GM19467 (cell line): Measurements from ENCODE around the gene REX1BD.

Source experiments
- ATAC-seq: cut with Tn5 transposase; IDR thresholded peaks from one replicate; pipeline ENCODE4 v1.9.1; 2021; ENCODE audit warnings: mild to moderate bottlenecking, moderate library complexity; ENCODE audit not compliant: unreplicated experiment

REX1BD gene

DNA sequence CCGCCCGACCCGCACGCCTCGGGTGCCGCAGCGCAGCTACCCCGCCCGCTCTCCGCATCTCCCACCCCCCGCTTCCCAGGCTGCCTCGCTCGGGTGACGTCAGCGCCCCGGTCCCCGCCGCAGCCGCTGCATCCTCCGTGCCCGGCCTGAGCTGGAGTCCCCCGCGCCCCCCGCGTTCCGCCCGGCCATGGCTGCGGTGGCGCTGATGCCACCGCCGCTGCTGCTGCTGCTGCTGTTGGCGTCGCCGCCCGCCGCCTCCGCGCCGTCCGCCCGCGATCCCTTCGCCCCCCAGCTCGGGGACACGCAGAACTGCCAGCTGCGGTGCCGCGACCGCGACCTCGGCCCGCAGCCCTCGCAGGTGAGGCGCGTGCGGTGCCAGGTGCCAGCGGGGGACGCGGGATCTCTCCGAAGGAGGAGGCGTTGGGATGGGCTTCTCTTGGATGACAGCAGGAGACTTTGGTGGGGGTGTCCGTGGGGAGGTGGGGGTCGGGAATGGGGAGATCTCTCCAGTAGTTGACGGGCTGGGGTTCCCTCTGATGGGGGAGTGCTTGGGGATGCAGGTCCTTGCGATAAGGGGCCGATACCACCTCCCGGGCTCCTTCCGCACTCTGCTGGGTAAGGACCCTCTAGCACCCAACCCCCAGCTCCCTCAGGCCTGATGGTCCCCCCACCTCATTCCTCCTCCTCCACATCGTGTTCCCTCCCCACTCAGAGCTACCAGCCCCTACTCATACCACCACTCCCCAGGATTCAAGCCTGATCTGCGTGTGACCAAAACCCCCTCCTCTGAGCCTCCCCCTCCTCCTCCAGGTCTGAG, 24.4 kb downstream of the REX1BD start, which contains the start of gene TMEM59L:
Gene TMEM59L, plus strand, starts transcription at position 99 of the 817 bp plus-strand sequence. Its CDS starts 89 bp downstream, at position 188.
- ATAC-seq = no peak

DNA sequence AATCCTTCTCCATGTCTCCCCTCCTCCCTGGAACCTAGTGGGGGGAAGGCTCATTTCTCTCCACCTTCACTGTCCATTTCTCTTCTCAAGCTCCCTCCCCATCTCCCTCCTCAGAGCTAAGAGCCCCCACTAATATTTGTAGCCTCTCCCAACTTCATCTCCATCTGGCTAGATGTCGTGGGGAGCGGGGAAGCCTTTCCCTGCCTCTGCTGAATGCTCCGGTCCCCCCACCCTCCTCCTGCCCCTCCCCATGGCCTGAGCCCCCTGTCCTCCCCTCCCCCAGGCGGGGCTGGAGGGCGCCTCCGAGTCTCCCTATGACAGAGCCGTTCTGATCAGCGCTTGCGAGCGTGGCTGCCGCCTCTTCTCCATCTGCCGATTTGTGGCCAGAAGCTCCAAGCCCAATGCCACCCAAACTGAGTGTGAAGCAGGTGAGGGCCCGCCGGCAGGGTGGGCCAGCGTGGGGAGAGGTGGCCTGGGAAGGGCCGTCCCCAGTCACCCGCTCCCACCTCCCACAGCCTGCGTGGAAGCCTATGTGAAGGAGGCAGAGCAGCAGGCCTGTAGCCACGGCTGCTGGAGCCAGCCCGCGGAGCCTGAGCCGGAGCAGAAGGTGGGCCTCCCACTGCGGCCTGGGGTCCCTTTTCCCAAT, 25.1 kb downstream of the REX1BD start:
- ATAC-seq = no peak

DNA sequence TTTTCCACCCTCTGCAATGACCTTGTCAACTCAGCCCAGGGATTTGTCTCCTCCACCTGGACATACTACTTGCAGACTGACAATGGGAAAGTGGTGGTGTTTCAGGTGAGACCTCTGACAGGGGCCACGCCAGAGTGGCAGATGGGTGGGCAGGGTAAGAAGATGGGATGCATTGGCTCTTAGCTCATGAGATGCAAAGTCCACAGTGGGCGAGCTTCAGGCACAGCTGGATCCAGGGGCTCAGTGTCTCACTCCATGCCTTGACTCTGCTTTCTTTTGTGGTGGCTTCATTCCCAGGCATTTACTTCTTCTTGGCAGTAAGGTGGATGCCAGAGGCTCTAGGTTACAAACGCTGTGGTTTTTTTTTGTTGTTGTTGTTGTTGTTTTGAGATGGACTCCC, 27.4 kb downstream of the REX1BD start:
- no peak for ATAC-seq

DNA sequence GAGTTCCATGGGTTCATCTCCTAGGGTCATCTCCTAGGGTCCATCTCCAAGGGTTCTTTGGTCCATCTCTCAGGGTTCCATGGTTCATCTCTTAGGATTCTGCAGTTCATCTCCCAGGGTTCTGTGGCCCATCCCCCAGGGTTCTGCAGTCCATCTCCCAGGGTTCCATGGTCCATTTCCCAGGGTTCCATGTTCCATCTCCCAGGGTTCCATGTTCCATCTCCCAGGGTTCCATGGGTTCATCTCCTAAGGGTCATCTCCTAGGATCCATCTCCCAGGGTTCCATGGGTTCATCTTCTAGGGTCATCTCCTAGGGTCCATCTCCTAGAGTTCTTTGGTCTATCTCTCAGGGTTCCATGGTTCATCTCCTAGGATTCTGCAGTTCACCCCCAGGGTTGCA, 29.0 kb downstream of the REX1BD start:
- ATAC-seq = no peak

DNA sequence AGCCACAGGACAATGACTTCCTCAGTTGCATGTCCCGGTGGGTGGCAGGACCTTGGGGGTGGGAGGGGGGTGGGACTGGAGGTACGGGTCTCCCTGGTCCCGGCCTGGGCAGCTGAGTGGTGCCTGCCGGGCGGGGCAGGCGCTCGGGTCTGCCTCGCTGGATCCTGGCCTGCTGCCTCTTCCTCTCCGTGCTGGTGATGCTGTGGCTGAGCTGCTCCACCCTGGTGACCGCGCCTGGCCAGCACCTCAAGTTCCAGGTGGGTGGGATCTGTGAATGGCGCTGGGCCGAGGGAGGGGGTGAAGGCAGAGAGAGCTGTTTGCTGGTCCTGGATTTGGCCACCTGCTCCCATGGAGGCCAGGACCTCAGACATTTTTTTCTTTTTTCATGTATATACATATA, 29.6 kb downstream of the REX1BD start:
- no peak for ATAC-seq

DNA sequence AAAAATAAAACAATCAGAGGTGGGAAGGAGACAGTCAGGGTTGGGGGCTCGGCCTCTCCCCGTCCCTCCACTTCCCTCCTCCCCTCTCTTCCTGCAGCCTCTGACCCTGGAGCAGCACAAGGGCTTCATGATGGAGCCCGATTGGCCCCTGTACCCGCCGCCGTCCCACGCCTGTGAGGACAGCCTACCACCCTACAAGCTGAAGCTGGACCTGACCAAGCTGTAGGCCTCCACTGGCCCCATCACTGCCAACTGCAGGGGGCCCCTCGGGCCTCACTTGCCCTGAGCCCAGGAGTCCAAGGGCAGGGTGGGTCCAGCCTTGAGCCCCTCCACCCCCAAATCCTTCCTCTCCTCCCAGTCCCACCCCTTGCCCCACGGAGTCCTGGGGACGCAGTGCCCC, 31.7 kb downstream of the REX1BD start:
- ATAC-seq = no peak

DNA sequence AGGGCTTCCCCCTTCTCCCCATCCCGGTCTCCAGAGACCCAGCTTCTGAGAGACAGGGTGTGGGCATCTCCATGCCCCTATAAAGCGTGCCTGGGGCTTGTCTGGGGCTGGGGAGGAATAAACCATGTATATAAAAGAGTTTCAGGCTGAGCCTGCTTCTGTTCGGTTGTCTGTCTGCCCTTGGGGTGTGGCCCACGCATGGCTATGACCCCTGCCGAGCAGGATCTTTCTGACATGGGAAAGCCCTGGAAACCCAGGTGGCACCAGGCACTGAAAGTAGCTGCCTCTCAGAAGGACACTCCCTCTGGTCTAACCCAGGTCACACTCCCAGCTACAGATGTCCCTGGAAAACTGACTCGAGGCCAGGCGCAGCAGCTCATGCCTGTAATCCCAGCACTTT, 32.3 kb downstream of the REX1BD start:
- ATAC-seq = no peak

DNA sequence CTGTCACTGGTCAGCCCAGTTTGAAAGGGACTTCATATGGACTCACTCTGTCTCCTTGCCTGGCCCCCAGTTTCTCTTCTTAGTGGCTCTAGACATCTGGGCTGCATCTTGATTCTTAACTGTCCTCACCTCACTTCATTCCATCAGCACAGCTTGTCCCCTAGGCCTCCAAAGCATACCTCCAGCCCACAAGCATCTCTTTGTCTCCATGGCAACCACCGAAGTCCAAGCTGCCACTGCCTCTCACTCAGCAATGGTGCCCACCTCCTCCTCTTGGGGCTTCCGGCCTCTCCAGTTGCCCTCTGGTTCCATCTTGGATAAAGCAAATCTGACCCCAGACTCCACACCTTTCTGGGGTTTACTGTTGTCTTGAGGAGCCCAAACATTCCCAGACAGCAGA, 38.3 kb downstream of the REX1BD start:
- no peak for ATAC-seq

DNA sequence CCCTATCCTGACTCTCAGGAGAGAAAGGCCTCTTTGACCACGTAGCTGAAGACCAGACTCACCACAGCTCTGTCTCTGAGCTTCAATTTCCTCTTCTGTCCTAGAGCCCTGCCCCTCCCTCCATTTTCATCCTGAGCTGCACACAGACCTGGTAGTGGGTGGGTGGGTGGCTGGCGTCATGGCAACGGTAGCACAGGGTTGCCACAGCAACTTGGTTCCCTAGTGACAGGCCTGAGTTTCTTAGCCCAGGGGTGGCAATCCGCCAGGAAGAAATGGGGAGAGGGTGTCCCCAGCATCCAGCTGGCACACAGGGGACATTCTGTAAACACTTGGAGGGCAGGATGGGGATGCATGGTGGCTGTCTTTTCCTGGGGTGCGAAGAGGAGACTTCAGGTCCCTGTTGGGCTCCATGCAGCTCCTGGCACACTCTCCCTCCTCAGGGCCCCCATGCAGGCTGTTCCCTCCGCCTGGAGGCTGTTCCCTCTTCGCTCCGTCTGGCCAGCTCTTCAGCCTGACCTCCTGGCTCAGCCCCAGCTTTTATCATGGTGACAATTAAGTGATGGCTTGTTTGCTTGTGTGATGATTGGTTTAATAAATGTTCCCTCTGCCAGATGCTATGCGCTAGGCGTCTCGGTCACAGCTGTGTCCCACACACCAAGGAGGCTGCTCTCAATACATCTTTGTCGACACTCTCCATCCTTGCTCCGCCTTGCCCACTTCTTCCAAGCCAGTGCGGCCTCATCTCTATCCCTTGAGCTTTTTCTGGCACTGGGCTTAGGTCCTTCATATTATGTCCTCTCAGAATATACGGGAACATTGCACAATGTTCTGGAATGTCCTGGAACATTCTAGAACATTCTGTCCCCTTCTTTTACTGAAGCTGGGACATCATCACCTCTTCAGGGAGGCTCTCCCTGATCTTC, 40.8 kb downstream of the REX1BD start:
- ATAC-seq = no peak

DNA sequence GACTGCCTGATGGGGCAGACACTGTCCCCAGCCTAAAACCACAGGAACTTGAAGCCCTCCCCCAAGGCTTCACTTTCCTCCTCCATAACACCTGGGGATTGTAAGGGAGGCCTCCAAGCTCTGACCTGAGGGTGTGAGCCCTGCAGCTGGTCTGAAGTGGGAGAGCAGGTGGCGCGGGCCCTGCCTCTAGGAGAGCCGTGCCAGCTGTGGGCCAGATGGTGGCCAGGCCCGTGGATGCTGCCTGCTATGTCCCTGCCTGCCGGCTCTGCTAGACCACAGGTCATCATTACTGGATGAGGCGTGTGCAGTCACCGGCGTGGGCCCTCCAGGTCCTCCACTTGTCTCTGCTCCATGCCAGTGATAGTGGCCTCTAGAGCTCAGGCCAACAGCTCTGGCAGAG, 44.7 kb downstream of the REX1BD start:
- ATAC-seq = no peak

DNA sequence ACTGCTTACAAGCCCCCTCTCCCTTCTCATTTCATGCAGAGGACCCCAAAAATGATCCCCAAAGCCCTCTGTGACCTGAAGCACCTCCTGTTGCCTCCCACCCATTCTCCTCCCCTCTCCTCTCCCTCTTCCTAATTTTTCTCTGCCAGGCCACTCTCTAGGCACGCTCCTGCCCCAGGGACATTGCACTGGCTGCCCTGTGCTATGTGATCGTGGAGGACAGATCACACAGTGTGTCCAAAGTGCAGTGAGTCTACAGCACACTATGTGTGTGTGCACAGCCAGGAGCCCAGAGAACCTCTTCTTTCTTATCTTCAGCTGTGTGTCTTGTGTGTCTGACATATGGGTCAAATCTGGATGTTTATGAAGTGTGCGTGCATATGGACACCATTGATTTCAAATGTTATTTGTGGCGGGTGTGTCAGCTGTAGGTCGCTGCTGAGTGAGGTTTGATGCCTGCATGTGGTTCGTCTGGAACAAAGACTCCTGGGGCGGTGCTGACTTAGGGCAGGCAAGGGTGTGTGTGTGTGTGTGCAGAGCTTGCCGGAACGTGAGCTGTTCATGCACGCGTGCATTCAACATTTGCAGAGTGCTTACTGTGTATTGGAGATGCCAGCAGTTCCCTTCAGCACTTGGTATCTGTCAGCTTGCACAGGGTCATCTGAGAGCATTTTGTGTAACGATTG, 46.2 kb downstream of the REX1BD start:
- ATAC-seq = no peak

DNA sequence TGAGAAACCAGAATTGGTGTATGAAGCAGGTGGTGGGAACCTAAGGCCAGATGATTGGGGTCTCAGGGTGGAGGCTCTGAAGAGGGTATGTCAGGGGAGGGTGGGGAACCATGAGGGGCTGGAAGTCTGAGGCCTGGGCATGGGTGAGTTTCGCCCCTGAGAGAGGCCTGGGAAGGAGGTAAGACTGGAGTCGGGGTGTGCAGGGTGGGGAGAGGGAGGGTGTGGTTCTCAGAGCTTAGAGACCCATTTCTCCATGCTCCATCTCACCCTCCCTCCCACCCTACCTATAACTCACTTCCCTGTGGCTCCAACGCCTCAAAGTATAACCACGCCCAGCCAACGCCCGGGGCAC, 47.2 kb downstream of the REX1BD start:
- ATAC-seq = no peak

DNA sequence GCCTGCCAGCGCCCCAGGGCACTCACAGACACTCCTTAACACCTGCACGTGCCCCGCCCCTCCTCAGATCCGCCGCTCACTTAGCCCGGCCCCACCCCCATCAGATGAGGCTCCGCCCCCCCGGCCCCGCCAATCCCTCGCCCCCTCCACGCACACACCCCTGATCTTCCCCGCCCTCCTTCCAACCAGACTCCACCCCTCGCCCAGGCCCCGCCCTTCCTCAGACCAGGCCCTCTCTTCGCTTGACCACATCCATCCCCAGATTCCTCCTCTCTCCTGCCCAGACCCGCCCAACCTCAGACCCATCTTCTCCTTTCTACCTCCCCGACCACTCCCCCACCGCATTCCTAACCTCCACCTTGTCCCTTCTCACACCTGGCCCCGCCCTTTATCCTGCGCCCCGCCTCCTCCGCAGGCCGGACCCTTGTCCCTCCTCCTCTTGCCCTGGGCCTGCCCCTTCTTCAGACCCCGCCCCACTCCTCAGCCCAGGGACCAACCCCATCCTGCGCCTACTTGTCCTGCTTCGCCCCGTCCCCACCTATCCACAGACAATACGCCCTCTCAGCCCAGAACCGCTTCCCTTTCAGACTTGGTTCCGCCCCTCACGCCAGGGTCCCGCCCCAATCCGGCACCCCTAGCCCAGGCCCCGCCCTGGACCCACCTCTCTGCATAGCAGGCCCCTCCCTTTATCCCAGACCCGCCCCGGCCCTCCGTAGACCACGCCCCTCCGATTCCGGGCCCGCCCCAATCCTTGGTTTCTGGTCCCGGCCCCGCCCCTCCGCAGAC, 47.8 kb downstream of the REX1BD start:
- ATAC-seq = peak; percentile 77

DNA sequence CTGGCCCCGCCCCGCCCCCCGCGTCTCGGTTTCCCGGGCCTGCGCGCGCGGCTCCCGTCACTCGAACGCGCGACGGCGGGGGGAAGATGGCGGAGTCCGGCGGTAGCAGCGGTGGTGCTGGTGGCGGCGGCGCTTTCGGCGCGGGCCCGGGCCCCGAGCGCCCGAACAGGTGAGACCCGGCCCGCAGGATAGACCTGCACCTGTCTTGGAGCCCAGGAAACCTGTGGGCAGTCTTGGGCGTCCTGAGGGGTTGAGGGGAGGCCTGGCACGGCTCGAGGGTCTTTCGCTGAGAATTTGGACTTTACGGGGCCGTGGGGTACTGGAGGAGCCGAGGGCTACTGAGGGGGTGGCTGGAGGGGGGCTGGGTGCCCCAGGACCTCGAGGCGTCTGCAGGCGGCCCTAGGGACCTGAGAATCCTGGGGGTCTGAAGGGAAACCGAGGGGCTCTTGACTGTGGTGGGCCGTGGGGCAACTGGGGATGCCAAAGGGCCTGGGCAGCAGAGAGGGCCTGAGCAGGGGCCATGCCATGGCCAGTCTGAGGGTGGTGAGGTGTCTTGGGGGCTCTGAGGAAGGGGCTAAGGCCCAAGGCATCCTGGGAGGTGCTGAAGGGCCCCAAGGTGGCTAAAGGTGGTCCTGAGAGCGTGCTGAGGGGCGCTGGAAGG, 48.5 kb downstream of the REX1BD start, which contains the start of gene KLHL26:
Gene KLHL26, plus strand, starts transcription at position 60 of the 661 bp plus-strand sequence. Its CDS starts 27 bp downstream, at position 87.
- ATAC-seq = no peak

DNA sequence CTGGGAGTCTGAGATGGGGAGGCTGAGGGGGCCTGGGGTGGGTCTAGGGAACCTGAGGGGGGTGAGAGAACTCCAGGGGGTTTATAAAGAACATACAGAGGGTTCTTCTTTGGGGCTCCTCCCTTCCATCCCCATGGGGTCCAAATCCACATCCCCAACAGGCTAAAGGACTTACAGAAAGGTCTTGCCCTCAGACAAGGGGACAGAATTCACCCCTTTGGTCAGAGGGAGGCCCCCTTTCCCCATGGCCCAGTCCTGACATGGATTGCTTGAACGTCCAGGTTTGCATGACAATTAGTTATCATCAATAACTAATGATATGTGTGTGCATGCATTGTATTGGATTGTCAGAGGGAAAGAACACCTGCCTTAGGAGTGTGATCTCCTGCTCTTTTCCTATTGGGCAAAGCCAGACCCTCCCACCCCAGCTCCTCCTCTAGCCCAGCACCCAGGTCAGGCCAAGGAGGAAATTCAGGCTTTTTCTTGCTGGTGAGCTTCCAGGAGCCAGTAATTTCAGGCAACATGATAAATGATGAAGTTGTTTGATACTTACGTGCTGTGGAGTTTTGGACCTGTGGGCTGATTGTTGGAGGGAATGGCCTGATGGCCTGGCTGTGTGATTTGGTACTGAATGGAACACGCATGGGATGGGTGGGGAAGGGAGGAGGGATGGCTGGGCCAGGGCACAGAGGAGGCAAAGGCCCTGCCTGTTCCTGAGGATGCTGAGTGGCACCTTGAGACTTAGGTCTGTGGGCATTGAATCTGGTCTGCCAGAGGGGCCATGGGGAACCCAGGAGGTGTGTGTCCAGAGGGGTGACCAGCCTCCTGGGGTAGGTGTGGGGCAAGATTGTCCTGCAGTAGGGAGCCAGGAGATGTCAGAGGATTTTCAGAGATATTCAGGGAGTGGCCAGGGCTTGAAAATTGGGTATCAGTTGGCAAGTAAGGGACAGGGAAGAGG, 49.4 kb downstream of the REX1BD start:
- ATAC-seq = no peak

DNA sequence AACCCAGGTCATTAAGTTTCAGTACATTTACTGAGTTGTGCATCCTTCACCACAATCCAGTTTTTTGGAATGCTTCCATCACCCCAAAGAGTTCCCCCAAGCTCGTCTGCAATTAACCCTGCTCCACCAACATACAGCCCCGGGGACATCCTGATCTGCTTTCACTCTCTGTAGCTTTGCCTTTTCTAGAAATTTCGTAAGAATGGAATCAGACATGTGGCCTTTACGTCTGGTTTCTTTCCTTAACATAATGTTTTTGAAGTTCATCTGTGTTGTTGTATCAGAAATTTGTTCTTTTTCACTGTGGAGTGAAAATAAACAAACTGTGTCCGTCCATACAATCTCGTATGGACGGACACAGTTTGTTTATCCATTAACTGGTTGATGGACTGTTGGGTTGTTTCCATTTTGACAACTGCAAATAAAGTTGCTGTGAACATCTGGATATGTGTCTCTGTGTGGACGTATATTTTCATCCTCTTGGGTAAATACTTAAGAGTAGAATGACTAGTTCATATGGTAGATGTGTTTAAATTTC, 51.2 kb downstream of the REX1BD start:
- ATAC-seq = no peak
